Suprapubic skin (tissue), 4 donors: Measurements from ENCODE around the gene CBFA2T3.

Source experiments
- CTCF ChIP-seq, 2 donors: fragments of 200-600 bp in 1 of 2; fragments of 450-650 bp in 1 of 2; sonication (generic) in 1 of 2; IDR thresholded peaks; one replicate each; pipeline ENCODE4 v1.5.1; 2016 to 2019; ENCODE audit warnings: antibody characterized with exemption in 2 of 2, mild to moderate bottlenecking in 1 of 2, moderate library complexity in 1 of 2
- EP300 ChIP-seq: sonication (generic); formaldehyde crosslinking; IDR thresholded peaks from one replicate; pipeline ENCODE4 v1.6.1; 2017; ENCODE audit warnings: antibody characterized with exemption
- POLR2A ChIP-seq, 2 donors: fragments of 450-650 bp; IDR thresholded peaks; one replicate each; pipeline ENCODE4 v1.6.1; 2017; ENCODE audit warnings: antibody characterized with exemption in 2 of 2, mild to moderate bottlenecking in 2 of 2, moderate library complexity in 2 of 2
- POLR2AphosphoS5 ChIP-seq, 3 donors: sonication (generic); formaldehyde crosslinking; IDR thresholded peaks; one replicate each; pipeline ENCODE4 v1.6.1; 2017; ENCODE audit warnings: antibody characterized with exemption in 3 of 3

DNA sequence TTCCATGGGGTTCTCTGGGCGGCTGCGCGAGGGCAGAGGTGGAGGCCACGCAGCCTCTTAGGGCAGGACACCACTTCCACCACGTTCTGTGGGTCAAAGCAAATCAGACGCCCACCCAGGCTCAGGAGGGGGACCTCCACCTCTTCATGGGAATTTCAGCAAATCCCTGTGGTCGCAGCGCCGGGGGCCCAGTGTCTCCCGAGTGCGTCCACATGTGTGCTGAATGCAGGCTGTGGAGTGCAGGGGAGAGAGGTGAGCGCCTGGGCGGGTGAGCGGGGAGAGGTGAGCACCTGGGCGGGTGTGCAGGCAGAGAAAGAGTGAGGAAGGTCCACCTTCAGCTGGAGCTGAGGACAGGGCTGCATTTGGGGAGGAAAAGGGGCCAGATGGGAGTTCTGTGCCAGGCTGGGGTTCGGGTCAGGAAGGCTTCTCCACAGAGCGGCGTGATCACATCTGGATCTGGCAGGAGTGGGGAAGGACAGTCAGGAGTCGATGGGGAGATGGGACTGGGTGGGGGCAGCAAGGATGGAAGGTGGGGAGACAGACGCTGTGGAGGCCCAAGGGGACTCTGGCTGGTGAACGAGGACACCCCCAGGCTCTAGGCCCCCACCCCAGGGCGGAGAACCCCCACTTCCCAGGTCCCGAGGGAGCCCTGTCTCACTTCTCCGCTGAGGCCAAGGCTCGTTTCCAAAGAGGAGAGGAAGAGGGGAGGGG is 36.8 kb upstream of the CBFA2T3 start:
- TF ChIP-seq POLR2A (IDR thresholded peaks at IDR 0.05) (no peak), CTCF (IDR thresholded peaks at IDR 0.05) (no peak), POLR2AphosphoS5 (IDR thresholded peaks at IDR 0.05) (no peak), EP300 (no peak)
